Vagina (tissue), 2 donors: Measurements from ENCODE around the gene UGDH.

Experiments used
- CTCF ChIP-seq, 3 experiments: fragments of 450-650 bp in 2 of 3; fragments of 200-600 bp in 1 of 3; sonication (generic) in 1 of 3; IDR thresholded peaks; one replicate each; pipeline ENCODE4 v1.5.1; 2017 to 2019; ENCODE audit warnings: antibody characterized with exemption in 3 of 3, mild to moderate bottlenecking in 2 of 3, moderate library complexity in 2 of 3
- POLR2A ChIP-seq, 2 donors: fragments of 450-650 bp; IDR thresholded peaks; one replicate each; pipeline ENCODE4 v1.6.1; 2017; ENCODE audit warnings: antibody characterized with exemption in 2 of 2, mild to moderate bottlenecking in 2 of 2, moderate library complexity in 2 of 2
- POLR2AphosphoS5 ChIP-seq, 2 donors: sonication (generic); formaldehyde crosslinking; IDR thresholded peaks; one replicate each; pipeline ENCODE4 v1.9.0; 2017; ENCODE audit warnings: antibody characterized with exemption in 2 of 2, mild to moderate bottlenecking in 2 of 2, low read depth in 1 of 2; ENCODE audit not compliant: insufficient read depth in 1 of 2

- TF ChIP-seq POLR2A (IDR thresholded peaks at IDR 0.05) (no peak), CTCF (IDR thresholded peaks at IDR 0.05) (no peak), POLR2AphosphoS5 (IDR thresholded peaks at IDR 0.05; ENCODE audit: insufficient read depth in 1 of 2, low read depth in 1 of 2) (no peak)
These were observed 42.0 kb upstream of the UGDH start for GRCh38 chr4:39569209-39569608.
